HepG2 (cell line): ENCODE measurements around the gene FGFR3. TPM values are rescaled to one million over a fixed set of nuclear protein-coding genes. Genes with fewer than 3 reads are reported as not detected.

Source experiments
- BRF2 ChIP-seq: sonication (generic); formaldehyde crosslinking; IDR thresholded peaks from 2 replicates; pipeline ENCODE4 v1.8.1; 2022; ENCODE audit warnings: mild to moderate bottlenecking, missing genetic modification reagents
- FOXK2 ChIP-seq: fragments of 450-650 bp; IDR thresholded peaks from 2 replicates; pipeline ENCODE4 v1.6.1; 2016
- HES4 ChIP-seq: sonication (generic); formaldehyde crosslinking; IDR thresholded peaks from 2 replicates; pipeline ENCODE4 v1.9.0; 2021; ENCODE audit warnings: mild to moderate bottlenecking, missing genetic modification reagents, borderline replicate concordance
- KMT2B ChIP-seq: IDR thresholded peaks from 2 replicates; pipeline ENCODE4 v1.6.1; 2016; ENCODE audit warnings: missing genetic modification reagents, missing compliant biosample characterization
- ONECUT2 ChIP-seq: sonication (generic); formaldehyde crosslinking; IDR thresholded peaks from 2 replicates; pipeline ENCODE4 v1.4.0; 2020; ENCODE audit warnings: missing genetic modification reagents
- SAFB2 ChIP-seq: sonication (generic); formaldehyde crosslinking; IDR thresholded peaks from 2 replicates; pipeline ENCODE4 v1.5.1; 2020; ENCODE audit warnings: missing genetic modification reagents, low read depth, mild to moderate bottlenecking, borderline replicate concordance
- SRSF4 ChIP-seq: fragments of 200-400 bp; formaldehyde crosslinking; IDR thresholded peaks from one replicate; pipeline ENCODE4 v1.6.1; 2018; ENCODE audit warnings: mild to moderate bottlenecking, low read depth, low read length, moderate library complexity; ENCODE audit not compliant: poor library complexity, severe bottlenecking
- ZBTB38 ChIP-seq: sonication (generic); formaldehyde crosslinking; IDR thresholded peaks from 2 replicates; pipeline ENCODE4 v1.5.1; 2020; ENCODE audit warnings: mild to moderate bottlenecking, missing genetic modification reagents
- ZMYM2 ChIP-seq: sonication (generic); formaldehyde crosslinking; IDR thresholded peaks from 2 replicates; pipeline ENCODE4 v1.8.0; 2022; ENCODE audit warnings: mild to moderate bottlenecking, missing genetic modification reagents
- ZNF33B ChIP-seq: sonication (generic); formaldehyde crosslinking; IDR thresholded peaks from 2 replicates; pipeline ENCODE4 v1.5.1; 2020; ENCODE audit warnings: mild to moderate bottlenecking, missing genetic modification reagents
- ZNF414 ChIP-seq: sonication (generic); formaldehyde crosslinking; IDR thresholded peaks from 2 replicates; pipeline ENCODE4 v1.5.0; 2020; ENCODE audit warnings: missing genetic modification reagents
- ZNF792 ChIP-seq: IDR thresholded peaks from 2 replicates; pipeline ENCODE4 v1.6.1; 2016
- polyA plus RNA-seq, 8 experiments: library from polyadenylated mRNA; depleted of rRNA in 3 of 8; stranded (reverse) in 7 of 8; unstranded in 1 of 8; fragments of >200 nt; fragmentation: Illumina TruSeq in 4 of 8; extraction: Trizol in 4 of 8; gene quantifications; 2 replicates each; pipeline versions ENCODE4 v1.2.1 to v1.2.3, GENCODE V29; 2011 to 2016; ENCODE audit warnings: low read depth in 4 of 8, missing spikeins in 1 of 8, mixed read lengths in 1 of 8; ENCODE audit not compliant: insufficient read depth in 1 of 8
- total RNA-seq, 5 experiments: library from RNA; depleted of rRNA; stranded (reverse); fragments of >200 nt; fragmentation: Illumina TruSeq; extraction: Trizol; gene quantifications; 2 replicates each; pipeline ENCODE4 v1.2.3, GENCODE V29; 2016; ENCODE audit warnings: low read depth in 1 of 5
- TF ChIP-seq, protein P1 (sequence below): sonication (generic); formaldehyde crosslinking; IDR thresholded peaks from 2 replicates; pipeline ENCODE4 v1.4.0; 2020; ENCODE audit warnings: mild to moderate bottlenecking, missing genetic modification reagents
- TF ChIP-seq, protein P2 (sequence below): sonication (generic); IDR thresholded peaks from 2 replicates; pipeline ENCODE4 v1.6.1; 2016; ENCODE audit warnings: low read depth, borderline replicate concordance
- TF ChIP-seq, protein P3 (sequence below): sonication (generic); formaldehyde crosslinking; IDR thresholded peaks from 2 replicates; pipeline ENCODE4 v1.4.0; 2020; ENCODE audit warnings: missing genetic modification reagents, borderline replicate concordance

Gene FGFR3
- total and polyA plus RNA-seq, 2 of the 13 experiments (the other 11 are each of a cell fraction or from before 2014, with no cell fraction given): 103 to 109 TPM

GRCh38 chr4:1807332-1807777, 14.3 kb downstream of the FGFR3 start (continued):
- TF ChIP-seq HES4 (CRISPR knock-in tag): no peak
- TF ChIP-seq ZBTB38 (CRISPR knock-in tag): peak; percentile 28; the same call in 1 of the 2 replicates
- TF ChIP-seq, protein P1, sequence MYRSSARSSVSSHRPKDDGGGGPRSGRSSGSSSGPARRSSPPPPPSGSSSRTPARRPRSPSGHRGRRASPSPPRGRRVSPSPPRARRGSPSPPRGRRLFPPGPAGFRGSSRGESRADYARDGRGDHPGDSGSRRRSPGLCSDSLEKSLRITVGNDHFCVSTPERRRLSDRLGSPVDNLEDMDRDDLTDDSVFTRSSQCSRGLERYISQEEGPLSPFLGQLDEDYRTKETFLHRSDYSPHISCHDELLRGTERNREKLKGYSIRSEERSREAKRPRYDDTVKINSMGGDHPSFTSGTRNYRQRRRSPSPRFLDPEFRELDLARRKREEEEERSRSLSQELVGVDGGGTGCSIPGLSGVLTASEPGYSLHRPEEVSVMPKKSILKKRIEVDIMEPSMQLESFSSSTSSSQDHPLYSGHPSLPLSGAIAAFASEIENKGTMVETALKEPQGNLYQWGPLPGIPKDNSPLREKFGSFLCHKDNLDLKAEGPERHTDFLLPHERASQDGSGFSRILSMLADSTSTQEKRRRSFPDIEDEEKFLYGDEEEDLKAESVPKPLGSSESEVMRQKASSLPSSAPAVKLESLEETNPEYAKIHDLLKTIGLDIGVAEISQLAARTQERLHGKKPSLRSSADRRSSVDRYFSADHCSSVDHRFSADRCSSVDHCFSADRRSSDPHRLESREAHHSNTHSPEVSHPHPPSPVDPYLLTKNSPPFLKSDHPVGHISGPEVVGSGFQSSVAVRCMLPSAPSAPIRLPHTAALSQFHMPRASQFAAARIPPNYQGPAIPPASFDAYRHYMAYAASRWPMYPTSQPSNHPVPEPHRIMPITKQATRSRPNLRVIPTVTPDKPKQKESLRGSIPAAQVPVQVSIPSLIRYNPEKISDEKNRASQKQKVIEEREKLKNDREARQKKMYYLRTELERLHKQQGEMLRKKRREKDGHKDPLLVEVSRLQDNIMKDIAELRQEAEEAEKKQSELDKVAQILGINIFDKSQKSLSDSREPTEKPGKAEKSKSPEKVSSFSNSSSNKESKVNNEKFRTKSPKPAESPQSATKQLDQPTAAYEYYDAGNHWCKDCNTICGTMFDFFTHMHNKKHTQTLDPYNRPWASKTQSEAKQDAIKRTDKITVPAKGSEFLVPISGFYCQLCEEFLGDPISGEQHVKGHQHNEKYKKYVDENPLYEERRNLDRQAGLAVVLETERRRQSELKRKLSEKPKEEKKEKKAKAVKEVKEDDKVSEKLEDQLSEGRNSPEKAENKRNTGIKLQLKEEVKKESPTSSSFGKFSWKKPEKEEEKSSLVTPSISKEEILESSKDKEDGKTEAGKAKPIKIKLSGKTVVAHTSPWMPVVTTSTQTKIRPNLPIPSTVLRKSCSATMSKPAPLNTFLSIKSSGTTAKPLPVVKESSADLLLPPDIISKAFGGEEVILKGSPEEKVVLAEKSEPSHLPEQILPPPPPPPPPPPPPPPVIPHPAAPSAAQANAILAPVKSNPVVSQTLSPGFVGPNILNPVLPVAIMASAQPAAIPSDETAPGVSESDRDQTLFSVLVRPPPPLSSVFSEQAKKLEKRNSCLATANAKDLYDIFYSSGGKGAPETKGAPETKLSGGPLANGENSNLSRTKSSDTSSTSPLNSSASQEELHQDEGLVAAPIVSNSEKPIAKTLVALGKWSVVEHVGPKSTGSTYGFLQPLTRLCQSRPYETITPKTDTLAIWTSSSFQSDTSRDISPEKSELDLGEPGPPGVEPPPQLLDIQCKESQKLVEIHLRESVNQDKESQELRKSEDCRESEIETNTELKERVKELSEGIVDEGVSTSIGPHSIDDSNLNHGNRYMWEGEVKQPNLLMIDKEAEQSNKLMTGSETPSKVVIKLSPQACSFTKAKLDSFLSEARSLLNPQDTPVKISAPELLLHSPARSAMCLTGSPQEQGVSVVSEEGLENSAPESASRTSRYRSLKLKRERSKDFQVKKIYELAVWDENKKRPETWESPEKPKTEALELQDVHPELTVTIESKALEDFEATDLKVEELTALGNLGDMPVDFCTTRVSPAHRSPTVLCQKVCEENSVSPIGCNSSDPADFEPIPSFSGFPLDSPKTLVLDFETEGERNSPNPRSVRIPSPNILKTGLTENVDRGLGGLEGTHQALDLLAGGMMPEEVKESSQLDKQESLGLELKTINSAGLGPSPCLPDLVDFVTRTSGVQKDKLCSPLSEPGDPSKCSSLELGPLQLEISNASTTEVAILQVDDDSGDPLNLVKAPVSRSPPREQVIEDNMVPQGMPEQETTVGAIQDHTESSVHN (CRISPR knock-in tag): no peak
- no peak for TF ChIP-seq ZNF414
- TF ChIP-seq KMT2B (CRISPR knock-in tag): no peak
- no peak for TF ChIP-seq SRSF4
- TF ChIP-seq FOXK2: no peak
- no peak for TF ChIP-seq ZNF792 (CRISPR knock-in tag)
- TF ChIP-seq, protein P2, sequence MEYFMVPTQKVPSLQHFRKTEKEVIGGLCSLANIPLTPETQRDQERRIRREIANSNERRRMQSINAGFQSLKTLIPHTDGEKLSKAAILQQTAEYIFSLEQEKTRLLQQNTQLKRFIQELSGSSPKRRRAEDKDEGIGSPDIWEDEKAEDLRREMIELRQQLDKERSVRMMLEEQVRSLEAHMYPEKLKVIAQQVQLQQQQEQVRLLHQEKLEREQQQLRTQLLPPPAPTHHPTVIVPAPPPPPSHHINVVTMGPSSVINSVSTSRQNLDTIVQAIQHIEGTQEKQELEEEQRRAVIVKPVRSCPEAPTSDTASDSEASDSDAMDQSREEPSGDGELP: no peak
- no peak for TF ChIP-seq ONECUT2 (CRISPR knock-in tag)
- TF ChIP-seq ZMYM2 (CRISPR knock-in tag): no peak
- TF ChIP-seq SAFB2: no peak
- TF ChIP-seq, protein P3, sequence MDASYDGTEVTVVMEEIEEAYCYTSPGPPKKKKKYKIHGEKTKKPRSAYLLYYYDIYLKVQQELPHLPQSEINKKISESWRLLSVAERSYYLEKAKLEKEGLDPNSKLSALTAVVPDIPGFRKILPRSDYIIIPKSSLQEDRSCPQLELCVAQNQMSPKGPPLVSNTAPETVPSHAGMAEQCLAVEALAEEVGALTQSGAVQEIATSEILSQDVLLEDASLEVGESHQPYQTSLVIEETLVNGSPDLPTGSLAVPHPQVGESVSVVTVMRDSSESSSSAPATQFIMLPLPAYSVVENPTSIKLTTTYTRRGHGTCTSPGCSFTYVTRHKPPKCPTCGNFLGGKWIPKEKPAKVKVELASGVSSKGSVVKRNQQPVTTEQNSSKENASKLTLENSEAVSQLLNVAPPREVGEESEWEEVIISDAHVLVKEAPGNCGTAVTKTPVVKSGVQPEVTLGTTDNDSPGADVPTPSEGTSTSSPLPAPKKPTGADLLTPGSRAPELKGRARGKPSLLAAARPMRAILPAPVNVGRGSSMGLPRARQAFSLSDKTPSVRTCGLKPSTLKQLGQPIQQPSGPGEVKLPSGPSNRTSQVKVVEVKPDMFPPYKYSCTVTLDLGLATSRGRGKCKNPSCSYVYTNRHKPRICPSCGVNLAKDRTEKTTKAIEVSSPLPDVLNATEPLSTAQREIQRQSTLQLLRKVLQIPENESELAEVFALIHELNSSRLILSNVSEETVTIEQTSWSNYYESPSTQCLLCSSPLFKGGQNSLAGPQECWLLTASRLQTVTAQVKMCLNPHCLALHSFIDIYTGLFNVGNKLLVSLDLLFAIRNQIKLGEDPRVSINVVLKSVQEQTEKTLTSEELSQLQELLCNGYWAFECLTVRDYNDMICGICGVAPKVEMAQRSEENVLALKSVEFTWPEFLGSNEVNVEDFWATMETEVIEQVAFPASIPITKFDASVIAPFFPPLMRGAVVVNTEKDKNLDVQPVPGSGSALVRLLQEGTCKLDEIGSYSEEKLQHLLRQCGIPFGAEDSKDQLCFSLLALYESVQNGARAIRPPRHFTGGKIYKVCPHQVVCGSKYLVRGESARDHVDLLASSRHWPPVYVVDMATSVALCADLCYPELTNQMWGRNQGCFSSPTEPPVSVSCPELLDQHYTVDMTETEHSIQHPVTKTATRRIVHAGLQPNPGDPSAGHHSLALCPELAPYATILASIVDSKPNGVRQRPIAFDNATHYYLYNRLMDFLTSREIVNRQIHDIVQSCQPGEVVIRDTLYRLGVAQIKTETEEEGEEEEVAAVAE: no peak
- no peak for TF ChIP-seq ZNF33B (CRISPR knock-in tag)
- no peak for TF ChIP-seq BRF2 (CRISPR knock-in tag)
